H1 (cell line): Measurements from ENCODE around the gene SLC28A1. TPM values are rescaled to one million over a fixed set of nuclear protein-coding genes. Genes with fewer than 3 reads are reported as not detected.

Experiments used
- CTCF ChIA-PET: fragments of 300-600 bp; sonication (Branson Sonifier 250); formaldehyde crosslinking; loops from one replicate; lab custom pipeline; 2021; ENCODE audit not compliant: partially characterized antibody; lab: Charles Lee
- POLR2A ChIA-PET: fragments of 300-600 bp; sonication (Branson Sonifier 250); formaldehyde crosslinking; loops from one replicate; lab custom pipeline; 2021; ENCODE audit warnings: inconsistent platforms; ENCODE audit not compliant: partially characterized antibody; lab: Charles Lee
- DNase-seq, 2 experiments: peaks; one replicate each; pipeline versions ENCODE4 v3.0.0 to v3.0.0-alpha.2; 2010 to 2022; ENCODE audit warnings: low spot score in 2 of 2, low read depth in 1 of 2, mixed read lengths in 1 of 2
- FAIRE-seq: peaks from 2 replicates; lab custom pipeline; 2011; peaks lifted over from hg19 to GRCh38; lab: Jason Lieb, UNC
- H2AFZ ChIP-seq: 2 replicates; pipeline ENCODE4 v1.8.1; 2012; ENCODE audit warnings: low read length, inconsistent platforms
- H2AK5ac ChIP-seq: 2 replicates; pipeline ENCODE4 v1.6.1; 2013; ENCODE audit warnings: low read depth, low read length
- H2BK120ac ChIP-seq: replicated peaks from 2 replicates; pipeline ENCODE3; 2013; ENCODE audit warnings: low read depth, low read length, inconsistent platforms
- H2BK12ac ChIP-seq: 2 replicates; pipeline ENCODE4 v1.6.1; 2013; ENCODE audit warnings: low read depth, low read length
- H2BK15ac ChIP-seq: 2 replicates; pipeline ENCODE4 v1.6.1; 2013; ENCODE audit warnings: low read length
- H2BK20ac ChIP-seq: 2 replicates; pipeline ENCODE4 v1.6.1; 2013; ENCODE audit warnings: low read length
- H2BK5ac ChIP-seq: 2 replicates; pipeline ENCODE4 v1.6.1; 2013; ENCODE audit warnings: low read depth, low read length
- H3K14ac ChIP-seq: 2 replicates; pipeline ENCODE4 v1.6.1; 2013; ENCODE audit warnings: inconsistent platforms; ENCODE audit not compliant: insufficient read length
- H3K18ac ChIP-seq: 2 replicates; pipeline ENCODE4 v1.6.1; 2013; ENCODE audit warnings: low read length; ENCODE audit errors: extremely low read depth
- H3K23ac ChIP-seq: 2 replicates; pipeline ENCODE4 v1.6.1; 2013; ENCODE audit warnings: inconsistent platforms; ENCODE audit not compliant: insufficient read length
- H3K23me2 ChIP-seq: 2 replicates; pipeline ENCODE4 v1.6.1; 2013; ENCODE audit warnings: low read depth, low read length
- H3K27ac ChIP-seq: 2 replicates; pipeline ENCODE4 v1.6.1; 2011; ENCODE audit warnings: low read depth, low read length, inconsistent platforms
- H3K27me3 ChIP-seq, 4 experiments: replicated peaks in 1 of 4; 1 replicate in 1 of 4; 2 replicates in 3 of 4; pipeline versions ENCODE4 v1.6.1 to v1.8.1; 2011 to 2013; ENCODE audit warnings: low read length in 3 of 4, mild to moderate bottlenecking in 3 of 4, inconsistent platforms in 2 of 4, mixed read lengths in 2 of 4, moderate library complexity in 1 of 4; ENCODE audit not compliant: control insufficient read depth in 3 of 4, insufficient read depth in 3 of 4; ENCODE audit errors: extremely low read depth in 1 of 4
- H3K36me3 ChIP-seq, 4 experiments: 2 replicates each; pipeline versions ENCODE4 v1.6.1 to v1.8.1; 2011 to 2013; ENCODE audit warnings: mild to moderate bottlenecking in 4 of 4, low read length in 3 of 4, moderate library complexity in 2 of 4, control low read depth in 1 of 4, inconsistent platforms in 1 of 4; ENCODE audit not compliant: insufficient read depth in 4 of 4, control insufficient read depth in 2 of 4
- H3K4ac ChIP-seq: replicated peaks from 2 replicates; pipeline ENCODE3; 2013; ENCODE audit warnings: low read length, low read depth, mixed read lengths, inconsistent platforms; ENCODE audit not compliant: insufficient read length
- H3K4me1 ChIP-seq, 4 experiments: replicated peaks in 1 of 4; 1 replicate in 1 of 4; 2 replicates in 3 of 4; pipeline versions ENCODE4 v1.6.1 to v1.8.1; 2011 to 2013; ENCODE audit warnings: low read length in 3 of 4, inconsistent platforms in 2 of 4, mixed read lengths in 1 of 4; ENCODE audit not compliant: insufficient read depth in 4 of 4, control insufficient read depth in 3 of 4
- H3K4me2 ChIP-seq, 2 experiments: 2 replicates each; pipeline versions ENCODE4 v1.6.1 to v1.8.1; 2011 to 2013; ENCODE audit warnings: low read depth in 2 of 2, low read length in 2 of 2, control low read depth in 1 of 2, inconsistent platforms in 1 of 2, mild to moderate bottlenecking in 1 of 2; ENCODE audit not compliant: insufficient read depth in 1 of 2
- H3K4me3 ChIP-seq, 4 experiments: fragments of 200-600, 300-600 bp in 1 of 4; sonication (generic), shearing (Covaris generic), sonication (Bioruptor Twin) in 1 of 4; 2 replicates each; pipeline versions ENCODE4 v1.5.1 to v1.8.1; 2011 to 2016; ENCODE audit warnings: low read length in 4 of 4, low read depth in 3 of 4, control low read depth in 2 of 4, inconsistent platforms in 2 of 4, mild to moderate bottlenecking in 2 of 4, mixed read lengths in 1 of 4, moderate library complexity in 1 of 4; ENCODE audit not compliant: insufficient read depth in 2 of 4; ENCODE audit errors: extremely low read depth in 1 of 4
- H3K56ac ChIP-seq: replicated peaks from 2 replicates; pipeline ENCODE3; 2013; ENCODE audit warnings: low read depth, mild to moderate bottlenecking, mixed read lengths, low read length, inconsistent platforms; ENCODE audit not compliant: insufficient read length
- H3K79me1 ChIP-seq: 2 replicates; pipeline ENCODE4 v1.6.1; 2013; ENCODE audit warnings: low read depth, low read length, control low read depth
- H3K79me2 ChIP-seq, 2 experiments: 2 replicates each; pipeline versions ENCODE4 v1.6.1 to v1.8.1; 2012 to 2013; ENCODE audit warnings: low read length in 2 of 2, mild to moderate bottlenecking in 2 of 2, inconsistent platforms in 1 of 2; ENCODE audit not compliant: insufficient read depth in 2 of 2, control insufficient read depth in 1 of 2
- H3K9ac ChIP-seq, 4 experiments: replicated peaks in 1 of 4; 1 replicate in 1 of 4; 2 replicates in 3 of 4; pipeline versions ENCODE4 v1.6.1 to v1.8.1; 2011 to 2013; ENCODE audit warnings: low read depth in 3 of 4, low read length in 3 of 4, control low read depth in 2 of 4, mild to moderate bottlenecking in 2 of 4, moderate library complexity in 2 of 4, inconsistent platforms in 1 of 4; ENCODE audit errors: extremely low read depth in 1 of 4
- H3K9me3 ChIP-seq, 2 experiments: 2 replicates each; pipeline versions ENCODE4 v1.6.1 to v1.8.1; 2012 to 2013; ENCODE audit warnings: mild to moderate bottlenecking in 2 of 2, moderate library complexity in 2 of 2, control low read depth in 1 of 2, inconsistent platforms in 1 of 2, low read depth in 1 of 2, low read length in 1 of 2, mixed read lengths in 1 of 2; ENCODE audit not compliant: insufficient read depth in 2 of 2
- H4K20me1 ChIP-seq, 2 experiments: replicated peaks in 1 of 2; 2 replicates each; pipeline versions ENCODE3 to v1.8.1; 2011 to 2013; ENCODE audit warnings: inconsistent platforms in 2 of 2, low read length in 2 of 2, mild to moderate bottlenecking in 1 of 2; ENCODE audit not compliant: insufficient read depth in 2 of 2, control insufficient read depth in 1 of 2
- H4K5ac ChIP-seq: 2 replicates; pipeline ENCODE4 v1.6.1; 2013; ENCODE audit warnings: low read length, low read depth, mixed read lengths, inconsistent platforms; ENCODE audit not compliant: insufficient read length
- H4K8ac ChIP-seq: 2 replicates; pipeline ENCODE4 v1.8.0; 2013; ENCODE audit warnings: mild to moderate bottlenecking, moderate library complexity, low read length, inconsistent platforms; ENCODE audit not compliant: insufficient read depth; ENCODE audit errors: extremely low read depth
- H4K91ac ChIP-seq: replicated peaks from 2 replicates; pipeline ENCODE3; 2013; ENCODE audit warnings: low read length, mixed read lengths, inconsistent platforms; ENCODE audit not compliant: insufficient read length
- ASH2L ChIP-seq: fragments of 200-600, 300-600 bp; sonication (generic); IDR thresholded peaks from one replicate; pipeline ENCODE4 v1.7.1; 2017; ENCODE audit warnings: low read length
- BRCA1 ChIP-seq: IDR thresholded peaks from 2 replicates; pipeline ENCODE4 v1.6.1; 2012; ENCODE audit warnings: low read depth, low read length, improper control_type of control experiment
- CEBPB ChIP-seq: IDR thresholded peaks from 2 replicates; pipeline ENCODE4 v1.6.1; 2012; ENCODE audit warnings: low read depth, low read length
- JUN ChIP-seq: IDR thresholded peaks from 2 replicates; pipeline ENCODE4 v1.6.1; 2011; ENCODE audit warnings: low read depth, mild to moderate bottlenecking, improper control_type of control experiment, low read length
- SIN3A ChIP-seq, 2 experiments: IDR thresholded peaks in 1 of 2; conservative IDR thresholded peaks in 1 of 2; 2 replicates each; pipeline ENCODE4 v1.6.1; 2011 to 2012; ENCODE audit warnings: low read length in 2 of 2, improper control_type of control experiment in 1 of 2, low read depth in 1 of 2, mild to moderate bottlenecking in 1 of 2
- SUZ12 ChIP-seq: fragments of 200-600 bp; sonication (generic); IDR thresholded peaks from 2 replicates; pipeline ENCODE4 v1.6.1; 2012; ENCODE audit warnings: mild to moderate bottlenecking, inconsistent platforms, low read length, moderate library complexity, mixed read lengths
- WGBS, 2 experiments: shearing (Covaris generic) in 1 of 2; methylation state at CpG; one replicate each; pipeline versions ENCODE4 v1.1.6 to v1.1.7; 2013 to 2015; ENCODE audit warnings: low lambda C conversion rate in 2 of 2, mixed read lengths in 2 of 2, inconsistent platforms in 1 of 2, low coverage in 1 of 2, missing lambda C conversion rate in 1 of 2; ENCODE audit not compliant: insufficient replicate concordance in 2 of 2, insufficient coverage in 1 of 2, insufficient read length in 1 of 2; ENCODE audit errors: extremely low coverage in 1 of 2, missing lambda C conversion rate in 1 of 2; 5-methylcytosine and 5-hydroxymethylcytosine counted together
- polyA plus RNA-seq, 7 experiments: library from polyadenylated mRNA; depleted of rRNA in 3 of 7; stranded (reverse) in 5 of 7; unstranded in 2 of 7; fragments of >200 nt in 5 of 7; fragments of 200-250 nt in 2 of 7; gene quantifications; 1 replicate in 5 of 7; 2 replicates in 1 of 7; 4 replicates in 1 of 7; pipeline versions ENCODE4 v1.2.1 to v1.2.3, GENCODE V29; 2011 to 2013; ENCODE audit warnings: missing spikeins in 2 of 7, mixed read lengths in 2 of 7
- total RNA-seq: library from RNA; stranded (reverse); fragmentation: NEBNext Ultra II Directional; extraction: Animal tissue kit (Norgen Biotek cat#: 25700); gene quantifications from 2 replicates; pipeline ENCODE4 v1.2.1, GENCODE V29; 2021

The SLC28A1 gene
- total and polyA plus RNA-seq, 2 of the 8 experiments (the other 6 are each of a cell fraction or from before 2014, with no cell fraction given) = 0.09 TPM; not detected in 1

DNA sequence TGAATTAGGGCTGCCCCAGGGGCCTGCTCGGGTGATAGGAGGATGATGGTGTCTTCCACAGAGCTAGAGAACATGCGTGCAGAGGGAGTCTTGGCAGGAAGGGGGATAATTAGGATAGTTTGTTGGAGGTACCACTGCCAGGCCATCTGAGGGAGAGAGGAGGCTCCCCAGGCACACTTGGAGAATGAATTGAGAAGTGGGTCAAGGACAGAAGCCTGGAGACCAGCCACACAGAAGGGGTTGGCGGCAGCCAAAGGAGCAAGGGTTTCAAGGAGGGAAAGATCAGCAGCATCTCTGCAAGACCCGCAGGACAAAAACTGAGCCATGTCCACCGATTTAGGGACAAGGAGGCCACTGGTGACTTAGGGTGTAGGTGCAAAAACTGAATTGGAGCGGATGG, 6.9 kb downstream of the SLC28A1 start:
- Histone ChIP-seq H3K18ac (no peak overlapping the region; the same call in 1 of the 2 replicates), H3K27me3 (0 out of 7 replicates have a peak, but pooled peaks cover 0 to 3% (median 0%) of the 10 kb centered on the region in 4 experiments), H2AFZ (no peak overlapping the region), H3K23me2 (no peaks in the 10 kb centered on the region), H2BK15ac (no peak overlapping the region), H3K14ac (no peak overlapping the region), H3K23ac (no peak overlapping the region)
- POLR2A ChIA-PET = interaction anchor here (0.6 kb wide), 1 partner anchor 160 kb away, joined by 3 read pairs; no protein-coding TSS in a partner anchor
- TF ChIP-seq SUZ12 (no peak), ASH2L (no peak), BRCA1 (no peak), JUN (no peak), CEBPB (no peak), SIN3A (conservative IDR thresholded peaks at IDR 0.05 in 1 of 2, IDR thresholded peaks at IDR 0.05 in 1 of 2; ENCODE audit: low read depth in 1 of 2, low read length in 2 of 2) (no peak)
- TF ChIP-seq, all 59 proteins: peak for 0
- no peak overlapping the region for H3K4me2 ChIP-seq
- no peak overlapping the region for H4K8ac ChIP-seq
- H3K79me2 ChIP-seq = no peaks in the 10 kb centered on the region
- no peaks in the 10 kb centered on the region for H4K20me1 ChIP-seq
- WGBS, 2 experiments = 78% methylated on average over 6 of the region's 6 CpGs; no CpG with 5 or more reads in 1 of the 2 experiments
- no peak overlapping the region for H4K91ac ChIP-seq
- no peak overlapping the region for H4K5ac ChIP-seq
- no peak overlapping the region for H3K9ac ChIP-seq
- H3K56ac ChIP-seq = no peak overlapping the region
- FAIRE-seq (no peak), DNase-seq (no peak)
- H2BK5ac ChIP-seq = no peak overlapping the region
- H3K79me1 ChIP-seq = no peaks in the 10 kb centered on the region
- H3K9me3 ChIP-seq = no peaks in the 10 kb centered on the region
- H2BK20ac ChIP-seq = no peak overlapping the region
- peaks cover 0 to 8% (median 1%) of the 10 kb centered on the region in 4 experiments; a peak in 4 of 7 replicates for H3K4me1 ChIP-seq
- no peak overlapping the region for H2BK12ac ChIP-seq
- no peak overlapping the region for H3K4me3 ChIP-seq
- CTCF ChIA-PET = interaction anchor here (0.8 to 1.5 kb wide), 6 partner anchors 9 to 37 kb away, joined by 3 to 8 read pairs (median 3); no protein-coding TSS in a partner anchor
- H2BK120ac ChIP-seq = no peak overlapping the region
- H3K4ac ChIP-seq = no peak overlapping the region
- no peaks in the 10 kb centered on the region for H3K36me3 ChIP-seq
- no peak overlapping the region for H2AK5ac ChIP-seq
- H3K27ac ChIP-seq = no peak overlapping the region
